Fibroblast of skin of right biceps (primary cell): ENCODE results near the gene PHC2.
"Not testable (repeated sequence)": the region's sequence is repeated elsewhere in the genome, so short reads cannot be mapped to it uniquely, and the experiment has no call there.

Source experiments
- DNase-seq: peaks from one replicate; pipeline ENCODE4 v3.0.0-alpha.2; 2013

Gene PHC2

DNA sequence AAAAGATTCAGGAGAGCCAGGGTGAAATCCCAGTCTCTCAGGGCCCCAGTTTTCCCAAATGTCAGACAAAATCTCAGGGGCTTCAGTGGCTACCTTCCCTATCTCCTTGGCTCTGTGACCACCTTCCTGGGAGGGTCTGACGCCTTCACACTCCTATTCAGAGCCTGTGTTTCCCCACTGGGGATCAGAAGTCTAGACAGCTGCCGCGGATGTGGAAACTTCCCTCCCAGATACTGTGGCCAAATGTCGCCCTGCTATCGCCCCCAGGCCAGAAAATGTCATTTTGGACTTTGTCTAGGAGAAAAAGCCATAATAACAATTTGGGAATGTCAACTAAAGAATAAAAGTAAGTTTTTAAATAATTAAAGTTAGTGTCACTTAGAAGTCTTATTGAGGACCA, 125.9 kb downstream of the PHC2 start:
- DNase-seq: no peak

- DNase-seq: no peak
These were observed 128.6 kb downstream of the PHC2 start for GRCh38 chr1:33302325-33302724.

DNA sequence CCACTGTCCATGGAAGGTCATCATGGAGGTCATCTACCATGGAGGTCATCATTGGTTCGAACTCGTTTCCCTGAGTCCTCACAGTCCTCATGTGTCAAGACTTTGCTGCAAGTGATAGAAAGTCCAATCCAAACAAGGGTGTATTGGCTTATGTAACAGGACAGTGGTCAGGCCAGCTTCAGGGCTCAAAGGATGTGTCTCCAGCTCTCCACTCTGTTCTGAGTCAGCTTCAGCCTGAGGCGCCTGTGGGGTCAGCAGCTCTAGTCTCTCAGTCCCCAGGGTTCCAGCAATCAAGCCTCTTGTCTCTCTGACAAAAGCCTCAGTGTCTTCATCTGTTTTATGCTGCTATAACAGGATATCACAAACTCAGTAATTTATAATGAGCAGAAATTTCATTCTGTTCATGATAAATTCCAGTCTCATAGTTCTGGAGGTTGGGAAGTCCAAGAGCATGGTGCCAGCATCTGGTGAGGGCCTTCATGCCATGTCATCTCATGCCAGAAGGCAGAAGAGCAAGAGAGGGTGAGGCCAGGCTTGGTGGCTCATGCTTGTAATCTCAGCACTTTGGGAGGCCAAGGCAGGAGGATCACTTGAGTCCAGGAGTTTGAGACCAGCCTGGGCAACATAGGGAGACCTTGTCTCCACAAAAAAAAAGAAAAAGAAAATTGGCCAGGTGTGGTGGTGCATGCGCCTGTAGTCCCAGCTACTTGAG, 129.5 kb downstream of the PHC2 start:
- DNase-seq: no peak

DNA sequence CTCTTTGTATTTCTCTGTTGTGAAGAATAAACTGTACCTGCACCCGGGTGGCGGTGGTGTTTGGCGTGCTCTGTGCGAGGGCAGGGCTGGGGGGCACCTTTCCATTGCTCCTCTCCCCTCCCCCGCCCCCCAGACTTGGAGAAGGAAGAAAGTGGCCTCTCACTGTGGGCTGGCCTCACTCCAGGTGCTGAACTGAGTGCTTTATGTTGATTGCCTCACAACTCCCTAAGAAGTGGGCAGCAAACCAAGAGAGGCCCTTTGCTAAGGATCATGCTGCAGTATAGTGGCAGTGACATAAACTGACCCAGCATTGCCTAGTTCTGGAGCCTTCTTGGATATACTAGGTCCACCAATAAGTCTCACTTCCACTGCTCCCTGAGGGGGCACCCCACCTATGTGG, 130.2 kb downstream of the PHC2 start:
- DNase-seq: peak; percentile 67

- no peak for DNase-seq
These were observed 131.3 kb downstream of the PHC2 start for GRCh38 chr1:33299461-33300155.

GRCh38 chr1:33298623-33299277, 132.1 kb downstream of the PHC2 start:
- DNase-seq: peak; percentile 49

DNA sequence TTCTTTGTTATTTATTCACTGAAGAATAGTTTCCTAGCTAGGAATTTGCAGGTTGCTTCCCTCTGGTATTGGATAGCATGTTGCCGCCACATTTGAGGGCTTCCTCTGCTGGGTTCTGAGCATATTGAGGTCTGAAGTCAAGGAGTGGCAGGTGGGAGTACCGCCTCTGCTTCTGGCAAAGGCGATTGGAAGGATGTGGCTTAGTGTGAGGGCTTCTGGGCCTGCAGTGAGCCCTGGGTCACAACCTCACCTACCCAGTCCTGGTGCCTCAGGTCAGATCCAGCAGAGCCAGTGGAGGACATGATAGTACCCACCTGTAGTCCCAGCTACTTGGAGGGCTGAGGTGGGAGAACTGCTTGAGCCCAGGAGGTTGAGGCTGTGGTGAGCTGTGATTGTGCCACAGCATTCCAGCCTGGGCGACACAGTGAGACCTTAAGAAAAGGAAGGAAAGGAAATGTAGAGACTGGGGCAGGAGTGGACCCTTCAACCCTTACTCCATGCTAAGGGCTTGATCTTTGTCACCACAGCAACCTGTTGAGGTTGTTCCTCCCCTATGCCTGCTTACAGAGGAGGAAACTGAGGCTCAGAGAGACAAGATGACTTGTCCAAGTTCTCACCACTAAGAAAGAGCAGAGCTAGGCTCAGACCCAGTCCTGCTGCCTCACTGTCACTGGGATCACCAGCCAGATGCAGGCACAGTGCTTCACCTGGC, 132.8 kb downstream of the PHC2 start:
- DNase-seq: no peak

GRCh38 chr1:33296824-33297223, 134.1 kb downstream of the PHC2 start:
- DNase-seq: no peak

DNA sequence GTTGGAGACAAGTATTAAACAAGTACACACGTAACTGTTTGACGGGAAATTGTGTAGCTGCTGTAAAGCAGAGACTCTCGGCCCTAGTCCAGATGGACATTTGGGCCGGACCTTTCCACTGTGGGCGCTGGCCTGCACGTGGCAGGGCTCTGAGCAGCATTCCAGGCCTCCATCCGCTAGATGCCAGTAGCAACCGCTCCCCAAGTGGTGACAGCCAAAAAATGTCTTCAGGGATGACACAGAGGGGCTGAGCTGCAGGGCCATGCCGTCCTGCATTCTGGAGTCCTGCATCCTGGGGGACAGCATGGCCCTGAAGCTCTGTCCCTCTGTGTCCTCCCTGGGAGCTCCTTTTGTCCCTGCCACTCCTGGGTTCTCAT, 134.8 kb downstream of the PHC2 start:
- no peak for DNase-seq

DNA sequence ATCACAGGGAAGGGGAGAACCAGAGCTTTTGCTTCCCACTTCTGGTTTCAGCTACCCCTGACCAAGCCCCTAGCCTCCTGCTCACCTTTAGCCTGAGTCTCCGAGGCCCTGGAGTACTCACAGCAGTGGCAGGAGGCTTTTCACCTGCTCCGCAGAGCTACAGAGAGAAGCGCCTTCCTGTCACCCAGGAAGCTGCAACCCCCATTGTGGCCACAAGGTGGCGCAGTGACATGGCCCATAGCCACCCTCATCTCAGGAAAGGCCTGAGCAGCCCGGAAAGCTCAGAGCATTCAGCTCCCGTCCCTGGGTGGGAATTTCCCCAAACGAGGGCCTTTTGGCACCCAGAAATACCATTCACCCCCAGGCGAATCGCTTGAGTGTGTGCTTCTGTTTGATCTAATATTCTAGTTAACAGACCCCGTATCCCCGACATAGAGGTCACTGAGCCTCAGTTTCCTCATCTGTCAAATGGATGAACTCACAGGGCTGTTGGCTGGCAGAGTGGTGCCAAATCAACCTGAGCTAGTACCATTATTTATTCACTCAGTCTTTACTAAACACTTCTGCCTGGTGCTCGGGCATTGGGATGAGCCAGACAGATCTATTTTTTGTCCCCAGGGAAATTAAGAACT, 135.3 kb downstream of the PHC2 start:
- DNase-seq: peak; percentile 71

- no peak for DNase-seq
These were observed 135.9 kb downstream of the PHC2 start for GRCh38 chr1:33295023-33295422.

DNA sequence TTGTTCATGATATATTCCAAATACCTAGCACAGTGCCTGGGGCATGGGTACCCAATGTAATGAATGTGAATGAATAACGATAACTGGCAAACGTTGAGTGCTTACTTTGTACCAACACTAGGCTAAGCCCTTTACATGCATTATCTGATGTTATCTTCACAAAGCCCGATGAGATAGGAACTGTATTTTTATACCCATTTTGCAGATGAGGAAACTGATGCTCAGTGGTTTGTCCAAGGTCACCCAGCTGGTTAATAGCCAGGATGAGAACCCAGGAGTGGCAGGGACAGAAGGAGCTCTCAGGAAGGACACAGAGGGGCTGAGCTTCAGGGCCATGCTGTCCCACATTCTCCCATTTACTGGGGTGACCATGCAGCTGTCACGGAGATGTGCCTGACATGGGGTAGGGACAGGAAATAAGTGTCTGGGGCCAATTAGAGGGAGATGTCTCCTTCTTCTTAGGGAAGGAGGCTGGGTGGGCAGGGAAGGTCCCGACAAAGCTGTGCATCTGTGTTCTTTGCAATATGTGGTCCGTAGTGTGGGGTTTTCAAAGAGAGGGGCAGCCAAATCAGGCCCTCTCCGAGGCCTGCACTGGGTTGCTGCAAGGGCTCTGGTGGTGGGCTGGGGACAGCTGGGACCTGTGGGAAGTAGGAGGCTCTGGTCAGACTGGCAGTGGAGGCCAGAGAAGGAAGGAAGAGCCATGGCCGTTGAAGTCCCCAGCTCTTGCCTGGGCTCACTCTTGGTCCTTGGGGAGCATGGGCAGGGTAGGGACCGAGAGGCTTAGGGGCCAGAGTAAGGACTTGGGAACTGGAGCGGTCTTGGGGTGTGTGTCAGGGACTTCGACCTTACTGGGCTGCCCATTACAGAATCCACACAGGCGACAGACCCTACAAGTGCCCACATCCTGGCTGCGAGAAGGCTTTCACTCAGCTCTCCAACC, 136.6 kb downstream of the PHC2 start:
- no peak for DNase-seq

GRCh38 chr1:33292726-33293340, 138.1 kb downstream of the PHC2 start:
- DNase-seq: no peak

GRCh38 chr1:33290615-33291014, 140.3 kb downstream of the PHC2 start:
- not testable (repeated sequence) for DNase-seq

DNA sequence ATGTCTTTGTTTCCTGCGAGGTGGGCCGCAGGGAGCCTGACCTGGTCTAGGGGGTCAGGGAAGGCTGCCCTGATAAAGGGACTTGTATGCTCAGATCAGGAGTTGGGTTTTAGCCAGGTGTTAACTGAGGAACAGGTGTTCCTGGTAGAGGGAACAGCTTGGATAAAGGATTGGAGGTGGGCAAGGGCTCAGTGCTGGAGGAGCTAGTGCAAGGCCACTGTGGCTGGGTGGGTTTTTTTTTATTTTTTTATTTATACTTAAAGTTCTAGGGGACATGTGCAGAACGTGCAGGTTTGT, 141.1 kb downstream of the PHC2 start:
- no peak for DNase-seq

GRCh38 chr1:33288976-33289857, 141.7 kb downstream of the PHC2 start:
- no peak for DNase-seq

DNA sequence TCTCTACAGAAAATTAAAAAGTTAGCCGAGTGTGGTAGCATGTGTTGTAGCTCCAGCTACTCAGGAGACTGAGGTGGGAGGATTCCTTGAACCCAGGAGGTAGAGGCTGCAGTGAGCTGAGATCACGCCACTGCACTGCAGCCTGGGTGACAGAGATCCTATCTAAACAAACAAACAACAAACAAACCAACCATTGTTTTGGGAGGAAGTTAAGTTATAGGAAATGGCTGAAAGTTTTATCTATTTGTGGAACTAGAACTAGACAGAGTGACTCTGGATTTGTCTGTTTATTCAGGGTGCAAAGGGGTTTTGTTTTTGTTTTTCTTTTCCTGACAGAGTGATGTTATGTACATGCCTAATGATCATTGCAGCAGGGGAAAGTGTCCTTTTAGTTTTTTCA, 143.6 kb downstream of the PHC2 start:
- DNase-seq: no peak

- DNase-seq: no peak
These were observed 144.3 kb downstream of the PHC2 start for GRCh38 chr1:33286451-33287185.

DNA sequence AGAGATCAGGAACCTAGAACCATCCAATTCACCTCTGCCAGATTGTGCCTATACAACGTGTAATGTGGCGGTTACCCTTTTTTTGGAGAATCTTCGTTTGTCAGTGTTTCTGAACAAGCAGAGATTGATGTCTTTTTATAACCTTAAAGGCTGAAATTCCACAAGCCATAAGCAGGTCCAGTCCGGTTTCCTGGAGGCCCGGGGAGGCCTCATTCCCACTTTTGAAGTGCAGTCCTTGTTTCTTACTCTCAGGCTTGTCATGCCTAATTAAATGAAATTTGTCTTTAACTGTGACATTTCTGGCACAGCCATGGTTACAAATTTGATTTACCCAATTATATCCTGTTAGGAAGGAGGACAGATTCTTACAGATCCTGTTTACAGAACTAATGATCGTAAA, 146.8 kb downstream of the PHC2 start:
- no peak for DNase-seq

DNA sequence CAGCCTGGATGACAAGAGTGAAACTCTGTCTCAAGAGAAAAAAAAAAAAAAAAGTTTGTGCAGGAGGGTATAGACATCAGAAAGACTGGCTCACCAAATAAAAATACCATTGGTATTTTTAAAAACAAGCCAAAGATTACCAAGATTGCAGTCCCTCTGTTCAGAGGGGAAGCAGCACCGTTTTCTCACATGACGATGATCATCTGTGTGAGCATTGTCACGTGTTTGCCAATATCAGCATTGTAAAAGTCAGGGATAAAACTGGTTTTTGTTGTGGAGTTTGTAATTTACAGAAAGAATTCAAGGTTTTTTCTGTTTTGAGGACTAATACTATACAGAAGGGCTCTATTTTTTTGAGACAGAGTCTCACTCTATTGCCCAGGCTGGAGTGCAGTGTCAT, 148.1 kb downstream of the PHC2 start:
- DNase-seq: no peak
